NOMO-1 (cell line): ENCODE results near the gene LEFTY1.

Source experiments
- DNase-seq, 2 experiments: peaks; one replicate each; lab custom pipeline; 2025; ENCODE audit not compliant: unreplicated experiment in 2 of 2; lab: John Stamatoyannopoulos, UW

The LEFTY1 gene

GRCh38 chr1:225874431-225874830, 14.5 kb downstream of the LEFTY1 start:
- DNase-seq, result no peak

DNA sequence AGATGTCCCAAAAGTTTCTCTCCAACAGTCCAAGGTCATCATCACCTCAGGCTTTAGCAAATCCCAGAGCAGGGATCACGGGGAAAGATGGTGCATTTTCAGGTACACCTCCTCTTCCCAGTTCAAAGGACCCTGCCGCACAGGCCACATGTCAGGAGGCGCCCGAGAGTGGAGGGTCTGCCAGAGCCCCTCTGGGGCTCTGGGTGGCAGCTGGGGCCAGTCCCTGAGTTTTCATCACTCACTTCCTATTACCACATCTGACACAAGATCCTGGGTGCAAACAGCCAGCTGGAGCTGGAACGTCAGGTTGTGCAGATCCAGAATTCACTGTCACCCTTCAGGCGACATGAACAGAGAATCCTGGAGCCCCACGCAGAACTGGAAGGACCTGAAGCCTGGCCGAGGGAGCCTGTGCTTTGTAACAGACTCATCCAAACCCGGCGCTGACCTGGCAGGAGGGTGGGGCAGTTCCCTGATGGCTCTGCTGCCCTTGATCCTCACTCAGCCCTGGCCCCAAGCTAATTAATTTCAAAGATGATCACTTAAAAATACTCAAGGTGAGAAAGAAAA, 15.6 kb downstream of the LEFTY1 start:
- DNase-seq, result no peak

DNA sequence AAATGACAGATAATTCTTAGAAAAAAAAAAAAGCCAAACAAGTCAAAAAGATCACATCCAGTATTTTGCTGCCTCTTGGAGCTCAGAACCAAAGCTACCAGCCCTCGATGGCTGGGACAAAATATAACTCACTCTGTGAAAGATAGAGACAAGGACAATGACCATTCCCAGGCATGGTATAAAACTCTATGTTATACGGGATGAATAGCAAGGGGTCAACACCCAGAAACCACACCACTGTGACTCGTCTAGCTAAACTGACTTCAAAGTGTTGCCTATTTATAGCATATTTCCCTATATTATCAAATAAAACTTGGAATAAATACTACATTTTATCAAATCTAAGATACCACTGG, 16.9 kb downstream of the LEFTY1 start:
- DNase-seq, result no peak

DNA sequence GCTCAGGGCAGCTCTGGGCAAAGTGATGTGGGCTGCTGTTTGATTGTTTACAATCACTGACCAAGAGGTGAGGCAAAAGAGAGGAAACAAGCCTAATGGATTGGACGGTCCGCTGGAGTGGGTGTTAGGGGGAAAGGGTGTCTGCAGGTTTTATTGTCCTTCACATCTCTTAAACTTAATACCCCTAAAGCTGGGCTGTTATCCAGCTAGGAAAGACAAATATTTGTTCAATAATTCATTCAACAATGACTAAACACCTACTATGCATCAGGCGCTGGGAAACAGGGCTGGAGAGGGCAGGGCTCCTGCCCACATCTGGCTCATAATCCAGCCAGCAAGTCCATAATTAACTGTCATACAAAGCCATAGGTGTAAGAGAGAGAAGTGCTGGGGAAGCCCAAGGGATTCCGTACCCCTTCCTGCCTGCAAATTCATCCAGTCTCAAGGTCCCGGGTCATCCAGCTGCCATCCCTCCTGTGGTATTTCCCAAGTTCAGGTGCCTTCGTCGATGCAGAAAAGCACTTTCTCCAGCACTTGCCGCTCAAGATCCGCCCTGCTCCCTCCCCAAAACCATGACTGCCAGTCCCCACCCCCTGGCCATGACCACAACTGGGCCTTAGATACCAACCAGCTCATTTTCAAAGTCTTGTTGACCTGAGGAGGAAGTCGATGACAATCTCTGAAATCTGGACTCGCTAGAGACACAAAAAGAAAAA, 17.4 kb downstream of the LEFTY1 start:
- DNase-seq, result no peak

DNA sequence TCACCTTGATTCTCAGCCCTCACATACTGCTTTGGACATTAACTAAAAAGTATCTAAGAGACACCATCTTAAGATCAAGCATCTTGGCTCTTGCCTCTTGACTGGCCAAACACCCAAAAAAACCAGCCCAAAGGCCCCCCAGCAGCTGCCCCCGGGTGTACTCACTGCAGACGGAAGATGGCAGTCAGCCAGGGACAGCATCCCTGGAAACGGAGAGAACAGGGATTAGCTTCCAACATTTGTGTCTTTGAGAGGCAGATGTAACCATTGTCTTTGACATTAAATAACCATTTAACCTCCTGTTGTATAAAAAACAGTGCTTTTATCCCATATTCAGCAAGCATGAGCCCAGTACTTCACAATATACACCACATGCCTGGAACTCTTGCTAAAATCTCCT, 18.0 kb downstream of the LEFTY1 start:
- DNase-seq, result no peak

- DNase-seq, result no peak
Measured at GRCh38 chr1:225868631-225869330, 20.2 kb downstream of the LEFTY1 start.

DNA sequence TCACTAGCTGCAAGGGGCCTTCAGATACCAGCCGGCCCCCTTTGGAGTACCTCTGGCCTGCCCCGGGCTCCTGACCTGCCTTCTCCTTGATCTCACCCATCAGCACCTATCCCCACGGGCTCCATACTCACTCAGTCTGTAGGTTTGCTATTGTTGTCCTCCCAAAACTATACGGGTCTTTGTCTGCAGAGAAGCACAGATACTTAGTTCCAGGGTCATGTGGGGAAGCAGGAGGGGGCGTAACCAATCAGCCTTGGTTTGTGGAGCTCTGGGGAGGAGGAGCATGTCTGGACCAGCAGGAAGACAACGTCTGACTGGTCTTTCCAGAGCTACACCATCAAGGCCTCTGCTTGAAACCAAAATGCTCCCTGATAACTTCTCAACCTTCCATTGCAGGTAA, 22.0 kb downstream of the LEFTY1 start:
- no peak for DNase-seq

GRCh38 chr1:225866061-225866837, 22.7 kb downstream of the LEFTY1 start:
- peak; percentile 63 to 92 for DNase-seq

DNA sequence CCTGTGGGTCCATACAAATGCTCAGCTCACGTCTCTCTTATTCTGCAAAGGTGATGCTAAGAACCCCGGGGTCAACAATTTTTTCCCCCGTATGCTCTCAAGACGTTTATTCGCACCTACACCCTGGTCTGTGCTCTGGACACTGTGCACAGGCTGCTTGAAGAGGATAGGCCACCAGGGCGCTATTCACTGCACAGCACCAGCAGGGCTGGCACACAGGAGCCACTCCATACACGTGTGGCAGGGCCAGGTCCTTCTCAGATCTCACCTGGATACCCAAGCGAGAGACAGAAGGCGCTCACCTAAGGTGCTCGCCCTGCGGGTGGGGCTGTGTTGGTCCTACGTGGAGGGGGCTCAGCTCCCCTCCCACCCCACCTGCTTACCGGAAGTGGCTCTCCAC, 23.4 kb downstream of the LEFTY1 start:
- no peak for DNase-seq

GRCh38 chr1:225863167-225863566, 25.8 kb downstream of the LEFTY1 start:
- DNase-seq, result no peak

- DNase-seq, result no peak
Measured at GRCh38 chr1:225862581-225862950, 26.4 kb downstream of the LEFTY1 start.

GRCh38 chr1:225861834-225862580, 26.9 kb downstream of the LEFTY1 start:
- DNase-seq, result no peak

DNA sequence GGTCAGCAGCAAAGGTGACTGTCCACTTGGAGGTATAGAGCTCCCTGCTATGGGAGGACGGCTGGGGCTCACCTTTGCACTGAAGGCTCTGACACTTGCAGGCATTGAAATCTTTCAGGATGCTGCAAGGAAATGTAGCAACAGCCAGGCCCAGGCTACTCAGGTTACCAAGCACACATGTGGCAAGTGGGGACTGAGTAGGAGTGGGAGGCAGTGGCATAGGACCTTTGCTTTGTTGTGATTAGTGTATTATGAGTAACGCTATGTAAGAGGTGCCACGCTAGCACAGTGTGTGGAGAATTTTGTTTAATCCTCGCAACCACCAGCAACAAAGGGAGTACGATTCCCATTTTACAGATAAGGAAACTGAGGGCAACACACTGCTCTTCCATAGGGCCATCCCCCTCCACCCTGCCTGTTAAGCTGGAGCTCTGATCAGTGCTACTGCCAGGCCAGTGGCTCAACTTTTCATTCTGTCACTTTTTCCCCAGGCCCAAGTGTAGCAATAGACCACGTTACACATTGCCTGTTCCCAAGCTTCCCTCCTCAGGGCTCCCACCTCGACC, 28.0 kb downstream of the LEFTY1 start:
- no peak for DNase-seq

GRCh38 chr1:225860107-225860506, 28.8 kb downstream of the LEFTY1 start:
- no peak for DNase-seq

DNA sequence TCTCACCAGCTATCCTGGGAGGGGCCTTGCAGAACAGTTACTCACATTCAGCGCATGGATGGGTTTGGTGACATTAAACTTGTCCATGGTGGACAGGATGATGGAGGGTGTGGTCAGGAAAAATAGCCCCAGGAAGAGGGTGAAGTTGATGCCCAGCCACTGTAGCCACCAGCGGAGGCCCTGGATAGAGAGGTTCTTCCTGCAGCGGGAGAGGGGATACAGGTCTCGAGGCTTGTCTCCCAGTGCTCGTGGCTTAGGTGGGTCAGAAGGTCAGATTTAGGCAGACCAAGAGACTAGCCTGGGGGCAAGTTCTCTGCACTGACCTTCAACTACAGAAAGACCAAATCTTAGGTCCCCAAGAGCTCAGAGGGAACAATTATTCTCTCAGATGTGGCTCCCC, 29.8 kb downstream of the LEFTY1 start:
- DNase-seq, result no peak

DNA sequence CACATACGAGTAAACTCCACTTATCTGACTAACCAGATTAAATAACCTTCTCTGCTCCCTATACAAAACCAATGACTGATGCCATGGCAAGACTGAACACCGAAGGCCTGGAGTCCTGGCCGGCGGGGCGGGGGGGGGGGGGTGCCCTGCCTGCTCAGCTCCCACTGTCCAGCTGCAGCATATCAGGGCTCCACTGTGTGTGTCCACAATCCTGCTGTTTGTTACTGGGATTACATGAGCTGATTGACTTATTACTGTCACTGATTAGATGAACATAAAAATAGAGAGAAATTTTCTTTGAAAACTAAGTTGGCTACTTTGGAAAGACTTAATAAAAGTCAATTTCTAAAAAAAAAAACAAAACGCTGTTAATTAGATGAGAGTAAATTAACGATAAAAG, 31.7 kb downstream of the LEFTY1 start:
- DNase-seq, result no peak

DNA sequence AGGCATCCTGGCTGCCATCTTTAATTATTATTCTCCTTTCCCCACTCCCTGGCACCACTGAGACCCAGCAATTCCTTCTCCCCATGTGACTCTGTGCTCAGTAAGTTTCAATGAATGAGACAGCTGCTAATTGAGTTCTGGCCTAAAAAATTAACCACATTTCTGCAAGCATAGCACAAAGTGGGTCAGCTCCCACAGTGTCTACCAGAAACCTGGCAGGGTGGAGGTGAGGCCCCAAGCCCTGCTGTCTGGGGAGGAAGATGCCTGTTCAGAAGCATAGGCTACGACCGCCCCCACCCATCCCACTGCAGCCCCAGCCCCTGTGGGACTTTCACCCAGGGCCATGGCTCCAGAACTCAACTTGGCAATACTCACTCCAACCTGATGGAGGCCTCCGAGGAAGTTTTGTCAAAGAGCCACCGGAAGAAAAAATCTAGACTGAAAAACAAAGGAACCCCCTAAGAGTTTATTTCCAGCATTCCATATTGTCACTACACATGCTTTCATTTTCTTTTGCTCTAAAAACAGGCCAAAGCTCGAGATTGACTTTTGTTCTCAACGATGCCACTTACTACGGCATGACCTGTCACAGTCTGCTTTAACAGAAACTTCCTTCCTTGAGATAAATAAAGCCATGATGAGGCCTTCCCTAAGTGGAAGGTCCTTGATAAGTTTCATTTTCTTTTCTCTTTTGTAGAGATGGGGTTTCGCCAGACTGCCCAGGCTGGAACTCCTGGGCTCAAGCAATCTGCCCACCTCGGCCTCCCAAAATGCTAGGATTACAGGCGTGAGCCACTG, 33.2 kb downstream of the LEFTY1 start:
- peak in 1 of 2 experiments; percentile 49 for DNase-seq

GRCh38 chr1:225853441-225853840, 35.5 kb downstream of the LEFTY1 start:
- DNase-seq, result no peak

- DNase-seq, result no peak
Measured at GRCh38 chr1:225852413-225853124, 36.4 kb downstream of the LEFTY1 start.
